Measurements from ENCODE around the gene FHOD3. TPM values are rescaled to one million over a fixed set of nuclear protein-coding genes. Genes with fewer than 3 reads are reported as not detected.
"Not testable (repeated sequence)": the region's sequence is repeated elsewhere in the genome, so short reads cannot be mapped to it uniquely, and the experiment has no call there.

Gene FHOD3
- total RNA-seq, 1 experiment from 2014 or later: 0.10 TPM

GRCh38 chr18:36532815-36533214 is 235.3 kb downstream of the FHOD3 start:
- DNase-seq: no peak
- no peaks in the 10 kb centered on the region for H3K27me3 ChIP-seq
- no peaks in the 10 kb centered on the region for H3K36me3 ChIP-seq

GRCh38 chr18:36533446-36534153 is 236.1 kb downstream of the FHOD3 start:
- H3K27me3 ChIP-seq: no peaks in the 10 kb centered on the region
- no peaks in the 10 kb centered on the region for H3K36me3 ChIP-seq
- no peak overlapping the region for H3K4me3 ChIP-seq
- DNase-seq: no peak
- H3K9me3 ChIP-seq: no peaks in the 10 kb centered on the region

More at GRCh38 chr18:36532815-36533214, 235.3 kb downstream of the FHOD3 start:
- no peak overlapping the region for H3K4me3 ChIP-seq
- no peaks in the 10 kb centered on the region for H3K9me3 ChIP-seq

GRCh38 chr18:36534154-36534688 is 236.7 kb downstream of the FHOD3 start:
- DNase-seq: no peak
- H3K9me3 ChIP-seq: no peaks in the 10 kb centered on the region
- H3K4me3 ChIP-seq: no peak overlapping the region
- H3K27me3 ChIP-seq: no peaks in the 10 kb centered on the region
- no peaks in the 10 kb centered on the region for H3K36me3 ChIP-seq

DNA sequence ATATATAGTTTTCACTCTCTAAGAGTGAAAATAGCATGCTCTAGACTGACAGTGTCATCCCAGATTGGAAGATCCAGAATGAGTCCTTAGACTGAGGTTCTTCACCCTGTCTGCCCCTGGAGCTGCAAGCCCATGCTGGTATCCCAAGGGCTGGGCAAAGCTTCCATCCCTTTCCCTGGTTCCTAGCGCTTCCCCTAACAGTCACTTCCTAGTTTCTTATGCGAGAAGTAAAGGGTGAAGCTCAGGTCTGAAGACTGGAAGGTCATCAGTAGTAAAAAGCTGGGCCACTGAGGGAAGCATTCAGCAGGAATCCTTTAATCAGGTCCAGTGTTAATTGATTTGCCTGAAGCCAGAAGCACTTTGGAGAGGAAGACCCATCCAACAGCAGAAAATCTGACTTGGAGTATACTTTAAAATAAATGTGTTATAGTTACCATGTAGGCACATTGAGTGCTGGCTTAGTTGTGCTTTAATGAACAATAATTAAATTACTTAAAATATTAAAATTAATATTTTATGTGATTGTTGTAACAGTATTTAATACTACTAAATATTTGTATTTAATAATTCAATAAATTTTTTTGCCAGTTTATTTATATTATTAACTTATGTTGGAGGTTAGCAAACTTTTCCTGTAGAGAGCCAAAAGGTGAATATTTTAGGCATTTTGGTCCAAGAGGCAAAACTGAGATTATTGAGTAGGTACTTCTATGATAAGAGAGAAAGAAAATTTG is 237.9 kb downstream of the FHOD3 start:
- Histone ChIP-seq H3K36me3 (no peaks in the 10 kb centered on the region), H3K9me3 (no peaks in the 10 kb centered on the region), H3K27me3 (no peaks in the 10 kb centered on the region), H3K4me3 (no peak overlapping the region)
- no peak for DNase-seq

GRCh38 chr18:36536426-36536825 is 238.9 kb downstream of the FHOD3 start:
- Histone ChIP-seq H3K9me3 (no peaks in the 10 kb centered on the region), H3K27me3 (no peaks in the 10 kb centered on the region), H3K4me3 (no peak overlapping the region), H3K36me3 (no peaks in the 10 kb centered on the region)
- no peak for DNase-seq

DNA sequence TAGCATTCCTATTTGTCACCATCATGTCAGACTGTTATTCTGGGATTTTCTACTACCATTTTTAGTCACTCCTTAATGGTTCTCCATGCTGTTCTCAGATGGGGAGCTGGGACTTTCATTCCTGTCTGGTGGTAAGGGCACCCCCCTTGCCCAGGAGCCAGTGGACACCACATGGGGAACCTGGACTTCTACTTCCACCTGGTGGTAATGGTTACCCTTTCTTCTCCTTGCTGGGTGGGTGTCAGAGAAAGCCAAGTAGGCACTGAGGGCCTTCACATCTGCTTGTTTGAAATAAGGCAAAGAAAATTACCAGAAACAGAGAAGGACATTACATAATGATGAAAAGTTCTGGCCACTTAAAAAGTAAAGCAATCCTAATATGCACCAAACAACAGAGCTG is 239.8 kb downstream of the FHOD3 start:
- Histone ChIP-seq H3K4me3 (no peak overlapping the region), H3K36me3 (no peaks in the 10 kb centered on the region), H3K27me3 (no peaks in the 10 kb centered on the region), H3K9me3 (no peaks in the 10 kb centered on the region)
- no peak for DNase-seq

DNA sequence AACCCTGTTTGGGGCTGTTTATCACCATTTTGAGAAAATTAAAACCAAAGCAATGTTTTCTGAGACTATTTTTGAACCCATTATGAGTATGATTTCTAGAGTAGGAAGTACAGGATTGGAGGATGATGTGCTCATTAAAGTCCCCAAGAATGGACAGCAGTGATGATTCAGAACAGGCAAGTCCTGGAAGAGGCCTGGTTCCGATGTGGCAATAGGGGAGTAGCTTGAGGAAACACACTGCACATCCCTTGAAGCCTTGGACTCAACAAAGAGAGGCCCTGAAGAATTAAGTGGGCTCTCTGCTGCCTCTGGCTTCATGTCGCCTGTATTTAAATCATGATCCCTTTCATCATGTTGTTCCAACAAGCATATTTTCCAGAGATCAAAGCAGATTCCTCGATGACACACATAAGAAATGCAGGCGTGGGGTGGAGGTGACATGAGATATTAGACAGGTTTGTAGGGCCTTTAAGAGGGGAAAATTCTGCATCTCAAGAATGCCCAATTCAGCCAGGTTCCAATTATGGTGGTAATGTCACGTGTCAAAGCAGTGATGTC is 242.2 kb downstream of the FHOD3 start:
- Histone ChIP-seq H3K27me3 (no peaks in the 10 kb centered on the region), H3K9me3 (no peaks in the 10 kb centered on the region), H3K4me3 (no peak overlapping the region), H3K36me3 (no peaks in the 10 kb centered on the region)
- DNase-seq: no peak

- DNase-seq: no peak
- Histone ChIP-seq H3K36me3 (no peaks in the 10 kb centered on the region), H3K9me3 (no peaks in the 10 kb centered on the region), H3K27me3 (no peaks in the 10 kb centered on the region), H3K4me3 (no peak overlapping the region)
Measured at GRCh38 chr18:36543030-36543429, 245.5 kb downstream of the FHOD3 start.

DNA sequence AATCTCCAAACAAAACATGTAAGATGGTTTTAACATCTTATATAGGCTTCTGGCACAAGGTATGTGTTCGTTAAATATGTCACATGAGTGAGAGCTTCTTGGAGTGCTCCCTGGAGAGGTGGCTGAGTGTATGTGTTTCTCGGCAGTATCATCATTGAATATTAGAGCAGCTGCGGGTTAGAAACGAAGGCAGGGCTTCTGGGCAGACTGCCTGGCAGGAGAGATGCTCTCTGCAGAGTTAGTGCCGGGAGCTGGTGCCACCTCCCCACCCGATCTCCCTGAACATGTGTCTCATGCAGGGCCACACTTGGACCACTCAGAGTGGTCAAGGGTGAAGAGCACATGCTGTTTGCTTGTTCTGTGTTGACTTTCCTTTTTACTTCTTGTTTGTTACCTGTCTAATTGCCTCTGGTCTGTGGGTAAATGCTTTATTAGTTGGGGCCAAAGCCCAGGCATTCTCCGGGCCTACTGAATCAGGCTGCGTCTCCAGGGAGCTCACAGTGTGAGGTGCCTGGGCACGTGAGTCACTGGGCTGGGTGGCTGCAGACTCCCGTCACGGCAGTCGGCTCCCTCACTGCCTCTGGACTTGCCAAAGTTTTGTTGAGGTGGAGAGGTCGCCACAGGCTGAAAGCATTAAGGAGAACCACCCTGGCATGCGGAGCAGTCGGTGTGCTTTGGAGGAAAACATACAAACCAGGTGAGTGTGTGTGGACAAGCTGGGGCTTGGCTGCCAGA is 246.6 kb downstream of the FHOD3 start:
- DNase-seq: no peak
- H3K9me3 ChIP-seq: no peaks in the 10 kb centered on the region
- no peaks in the 10 kb centered on the region for H3K36me3 ChIP-seq
- H3K4me3 ChIP-seq: no peak overlapping the region
- no peaks in the 10 kb centered on the region for H3K27me3 ChIP-seq

- H3K27me3 ChIP-seq: no peaks in the 10 kb centered on the region
- H3K4me3 ChIP-seq: no peak overlapping the region
- H3K9me3 ChIP-seq: no peaks in the 10 kb centered on the region
- DNase-seq: no peak
- no peaks in the 10 kb centered on the region for H3K36me3 ChIP-seq
Measured at GRCh38 chr18:36545821-36546427, 248.4 kb downstream of the FHOD3 start.

GRCh38 chr18:36546876-36547275 is 249.4 kb downstream of the FHOD3 start:
- no peak for DNase-seq
- Histone ChIP-seq H3K9me3 (no peaks in the 10 kb centered on the region), H3K27me3 (no peaks in the 10 kb centered on the region), H3K4me3 (no peak overlapping the region), H3K36me3 (no peaks in the 10 kb centered on the region)

DNA sequence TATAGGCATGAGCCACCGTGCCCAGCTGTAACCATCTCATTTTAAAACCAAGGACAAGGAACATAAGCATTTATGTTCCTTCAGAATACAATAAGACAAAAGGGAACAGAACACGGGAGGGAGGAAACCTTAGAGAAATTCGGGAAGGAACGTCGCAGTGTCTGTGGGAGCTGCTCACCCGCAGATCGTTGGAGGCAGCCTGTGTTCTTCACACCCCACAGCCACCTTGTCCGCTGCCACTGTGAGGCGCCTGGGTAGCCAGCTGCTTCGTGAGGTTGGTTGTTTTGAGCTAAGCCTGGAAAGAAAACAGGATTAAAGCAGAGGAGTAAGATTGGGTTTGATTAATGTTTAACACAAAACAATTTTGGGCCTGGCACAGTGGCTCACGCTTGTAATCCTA is 250.0 kb downstream of the FHOD3 start:
- Histone ChIP-seq H3K4me3 (no peak overlapping the region), H3K36me3 (no peaks in the 10 kb centered on the region), H3K9me3 (no peaks in the 10 kb centered on the region), H3K27me3 (no peaks in the 10 kb centered on the region)
- DNase-seq: no peak

DNA sequence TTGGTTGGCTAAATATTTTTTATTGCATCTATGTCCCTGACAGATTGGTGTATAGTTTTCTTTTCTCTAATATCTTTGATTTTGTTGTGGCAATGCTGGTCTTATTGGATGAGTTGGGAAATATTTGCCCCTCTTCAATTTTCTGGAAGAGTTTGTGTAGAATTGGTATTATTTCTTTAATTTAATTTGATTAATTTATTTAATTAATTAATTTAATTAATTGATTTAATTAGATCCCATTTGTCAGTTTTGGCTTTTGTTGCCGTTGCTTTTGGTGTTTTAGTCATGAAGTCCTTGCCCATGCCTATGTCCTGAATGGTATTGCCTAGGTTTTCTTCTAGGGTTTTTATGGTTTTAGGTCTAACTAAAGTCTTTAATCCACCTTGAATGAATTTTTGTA is 253.8 kb downstream of the FHOD3 start:
- not testable (repeated sequence) for H3K4me3 ChIP-seq, H3K36me3 ChIP-seq, H3K9me3 ChIP-seq, DNase-seq, H3K27me3 ChIP-seq

DNA sequence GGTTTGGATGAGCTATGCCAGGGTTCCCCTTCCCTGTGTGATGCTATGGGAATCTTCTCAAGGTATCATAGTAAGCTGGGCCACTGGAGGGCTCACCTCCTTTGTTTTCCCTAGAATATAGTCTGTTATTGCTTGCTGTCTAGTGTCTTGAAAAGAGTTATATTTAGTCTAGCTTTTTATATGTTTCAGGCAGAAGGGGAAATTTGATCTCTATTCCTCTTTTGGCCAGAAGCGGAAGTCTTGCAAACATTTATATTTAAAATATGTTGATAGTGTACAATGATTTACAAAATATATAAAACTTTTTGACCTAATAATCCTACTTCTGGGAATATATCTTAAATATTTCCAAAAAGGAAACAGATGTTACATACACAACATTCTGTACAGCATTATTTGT is 260.7 kb downstream of the FHOD3 start:
- no peak for DNase-seq
- Histone ChIP-seq H3K9me3 (no peaks in the 10 kb centered on the region), H3K27me3 (no peaks in the 10 kb centered on the region), H3K36me3 (no peaks in the 10 kb centered on the region), H3K4me3 (no peak overlapping the region)

- Histone ChIP-seq H3K27me3 (no peaks in the 10 kb centered on the region), H3K9me3 (no peaks in the 10 kb centered on the region), H3K36me3 (no peaks in the 10 kb centered on the region), H3K4me3 (no peak overlapping the region)
- no peak for DNase-seq
Measured at GRCh38 chr18:36559149-36559857, 261.8 kb downstream of the FHOD3 start.

- Histone ChIP-seq H3K27me3 (no peaks in the 10 kb centered on the region), H3K9me3 (no peaks in the 10 kb centered on the region), H3K36me3 (no peaks in the 10 kb centered on the region), H3K4me3 (no peak overlapping the region)
- DNase-seq: no peak
Measured at GRCh38 chr18:36560187-36560586, 262.7 kb downstream of the FHOD3 start.

Data from MG63 (cell line).